OCI-LY1 (cell line): ENCODE data around the gene SNAI3.

Experiments
- H2AFZ ChIP-seq: fragments of 200-600 bp; sonication (generic), shearing (Covaris generic); 2 replicates; pipeline ENCODE4 v1.6.0; 2014; ENCODE audit warnings: antibody characterized with exemption, mild to moderate bottlenecking, low read length
- H3F3A ChIP-seq: fragments of 200-600 bp; sonication (generic), shearing (Covaris generic); 2 replicates; pipeline ENCODE4 v1.6.0; 2014; ENCODE audit warnings: mild to moderate bottlenecking, antibody characterized with exemption, low read length, moderate library complexity; ENCODE audit not compliant: insufficient read depth
- H3K27ac ChIP-seq: fragments of 200-600 bp; sonication (generic); 2 replicates; pipeline ENCODE4 v1.5.1; 2014; ENCODE audit warnings: low read length, mixed run types, mild to moderate bottlenecking, low read depth; ENCODE audit not compliant: poor library complexity, severe bottlenecking
- H3K27me3 ChIP-seq: fragments of 200-600 bp; sonication (generic); 2 replicates; pipeline ENCODE4 v1.6.0; 2014; ENCODE audit warnings: antibody characterized with exemption, mild to moderate bottlenecking, low read length, moderate library complexity; ENCODE audit not compliant: insufficient read depth
- H3K36me3 ChIP-seq: fragments of 200-600 bp; sonication (generic); 2 replicates; pipeline ENCODE4 v1.6.1; 2014; ENCODE audit warnings: mild to moderate bottlenecking, antibody characterized with exemption, low read length, moderate library complexity, mixed read lengths; ENCODE audit not compliant: insufficient read depth
- H3K4me1 ChIP-seq: fragments of 200-600 bp; sonication (generic); 2 replicates; pipeline ENCODE4 v1.5.1; 2014; ENCODE audit warnings: mild to moderate bottlenecking, low read length, moderate library complexity; ENCODE audit not compliant: insufficient read depth, severe bottlenecking
- H3K4me2 ChIP-seq: fragments of 200-600 bp; sonication (generic), shearing (Covaris generic); 2 replicates; pipeline ENCODE4 v1.6.1; 2014; ENCODE audit warnings: low read length
- H3K4me3 ChIP-seq: fragments of 200-600 bp; sonication (generic); 2 replicates; pipeline ENCODE4 v1.5.1; 2014; ENCODE audit warnings: low read length, low read depth, mild to moderate bottlenecking, mixed read lengths; ENCODE audit not compliant: poor library complexity, severe bottlenecking
- H3K79me2 ChIP-seq: fragments of 200-600 bp; shearing (Covaris generic); 2 replicates; pipeline ENCODE4 v1.6.1; 2016; ENCODE audit warnings: mixed run types, low read length, mixed read lengths; ENCODE audit not compliant: insufficient read depth
- H3K9ac ChIP-seq: fragments of 200-600 bp; sonication (generic), shearing (Covaris generic); 2 replicates; pipeline ENCODE4 v1.6.1; 2014; ENCODE audit warnings: mild to moderate bottlenecking, low read length, mixed read lengths
- H3K9me2 ChIP-seq: fragments of 200-600 bp; sonication (generic), shearing (Covaris generic); 2 replicates; pipeline ENCODE4 v1.6.1; 2014; ENCODE audit warnings: low read depth, mild to moderate bottlenecking, low read length, mixed read lengths
- H3K9me3 ChIP-seq: fragments of 200-600 bp; shearing (Covaris generic); 2 replicates; pipeline ENCODE4 v1.6.1; 2014; ENCODE audit warnings: low read length, mixed read lengths
- H4K20me1 ChIP-seq: fragments of 200-600 bp; sonication (generic), shearing (Covaris generic); 2 replicates; pipeline ENCODE4 v1.6.0; 2016; ENCODE audit warnings: mild to moderate bottlenecking, low read length; ENCODE audit not compliant: insufficient read depth
- CTCF ChIP-seq: fragments of 200-600 bp; sonication (generic), shearing (Covaris generic); IDR thresholded peaks from 2 replicates; pipeline ENCODE4 v1.5.1; 2017; ENCODE audit warnings: mild to moderate bottlenecking, antibody characterized with exemption, low read length, moderate library complexity, mixed read lengths
- EZH2 ChIP-seq: fragments of 200-600 bp; sonication (generic), shearing (Covaris generic); IDR thresholded peaks from 2 replicates; pipeline ENCODE4 v1.8.0; 2017; ENCODE audit warnings: borderline replicate concordance, mixed run types, mild to moderate bottlenecking, antibody characterized with exemption, low read length, moderate library complexity, mixed read lengths

Gene SNAI3

GRCh38 chr16:88634994-88635670 lies 51.2 kb downstream of the SNAI3 start:
- H3K27ac ChIP-seq: peak overlapping the region; percentile 25
- peak overlapping the region; percentile 53 for H3K4me3 ChIP-seq

GRCh38 chr16:88634141-88634993 lies 51.9 kb downstream of the SNAI3 start:
- Histone ChIP-seq H2AFZ (no peak overlapping the region), H3K4me2 (peak overlapping the region; percentile 61), H3K9ac (peak overlapping the region; percentile 34; the same call in 1 of the 2 replicates)

More at GRCh38 chr16:88634994-88635670, 51.2 kb downstream of the SNAI3 start:
- Histone ChIP-seq H3K9me2 (no peaks in the 10 kb centered on the region), H3K9ac (no peak overlapping the region; the same call in 1 of the 2 replicates), H2AFZ (no peak overlapping the region), H3K4me2 (peak overlapping the region; percentile 61), H3K27me3 (peaks cover 7% of the 10 kb centered on the region; the same call in 1 of the 2 replicates), H3F3A (no peaks in the 10 kb centered on the region), H3K4me1 (peaks cover 47% of the 10 kb centered on the region), H4K20me1 (no peaks in the 10 kb centered on the region), H3K36me3 (peaks cover 24% of the 10 kb centered on the region), H3K9me3 (no peaks in the 10 kb centered on the region), H3K79me2 (no peaks in the 10 kb centered on the region)
- TF ChIP-seq EZH2: no peak
- TF ChIP-seq CTCF: no peak

More at GRCh38 chr16:88634141-88634993, 51.9 kb downstream of the SNAI3 start:
- peak overlapping the region; percentile 50 for H3K27ac ChIP-seq
- no peak for TF ChIP-seq CTCF
- no peak for TF ChIP-seq EZH2
- peaks cover 31% of the 10 kb centered on the region for H3K36me3 ChIP-seq
- H3K27me3 ChIP-seq: peaks cover 3% of the 10 kb centered on the region; the same call in 1 of the 2 replicates
- H4K20me1 ChIP-seq: no peaks in the 10 kb centered on the region
- no peaks in the 10 kb centered on the region for H3K9me3 ChIP-seq
- H3F3A ChIP-seq: no peaks in the 10 kb centered on the region
- no peaks in the 10 kb centered on the region for H3K9me2 ChIP-seq
- H3K4me3 ChIP-seq: peak overlapping the region; percentile 53
- peaks cover 44% of the 10 kb centered on the region for H3K4me1 ChIP-seq
- H3K79me2 ChIP-seq: no peaks in the 10 kb centered on the region
